ENCODE results near the gene PGA4. TPM values are rescaled to one million over a fixed set of nuclear protein-coding genes. Genes with fewer than 3 reads are reported as not detected.
A peak's percentile ranks its signal among the peaks of the same experiment; 100 is the strongest.

The PGA4 gene
- total and polyA plus RNA-seq, 2 experiments from 2014 or later: 0.81 TPM; not detected in 1

- no peak overlapping the region for H3K4me3 Mint-ChIP-seq
- no peaks in the 10 kb centered on the region for H4K20me1 ChIP-seq (replicated peaks; ENCODE audit: insufficient read depth)
- H3K27me3 ChIP-seq (ENCODE audit: insufficient read depth): no peaks in the 10 kb centered on the region
- H3K4me1 Mint-ChIP-seq: peaks cover 8% of the 10 kb centered on the region
- H3K9me3 Mint-ChIP-seq: peaks cover 6% of the 10 kb centered on the region
- no peak for DNase-seq (ENCODE audit: low spot score)
- H3K4me2 ChIP-seq: no peak overlapping the region
- H3K4me1 ChIP-seq (ENCODE audit: insufficient read depth): no peaks in the 10 kb centered on the region
- TF ChIP-seq CREB1 (CRISPR knock-in tag; IDR thresholded peaks at IDR 0.05; ENCODE audit: low read depth) (no peak), REST (IDR thresholded peaks at IDR 0.05; ENCODE audit: unreplicated experiment) (no peak), CTCF (conservative IDR thresholded peaks at IDR 0.05; ENCODE audit: low read depth in 2 of 2) (no peak), ZNF331 (CRISPR knock-in tag; IDR thresholded peaks at IDR 0.05; ENCODE audit: low read depth) (peak; percentile 91)
- H3K27ac Mint-ChIP-seq: no peak overlapping the region
- no peaks in the 10 kb centered on the region for H3K36me3 ChIP-seq (ENCODE audit: insufficient read depth)
- H3K27me3 Mint-ChIP-seq (ENCODE audit: insufficient read depth, low read depth, poor library complexity): peaks cover 10% of the 10 kb centered on the region
- no peak overlapping the region for H3K4me3 ChIP-seq
- no peaks in the 10 kb centered on the region for H3K9me2 ChIP-seq (ENCODE audit: insufficient read depth)
- H3K79me2 ChIP-seq (replicated peaks; ENCODE audit: insufficient read depth): no peaks in the 10 kb centered on the region
- H3K27ac ChIP-seq (ENCODE audit: low read depth): no peak overlapping the region
- no peak for ATAC-seq
- H2AFZ ChIP-seq: no peak overlapping the region
- no peaks in the 10 kb centered on the region for H3F3A ChIP-seq (replicated peaks; ENCODE audit: low read depth)
- no peaks in the 10 kb centered on the region for H3K36me3 Mint-ChIP-seq (ENCODE audit: low read depth)
These were observed 23.1 kb upstream of the PGA4 start for GRCh38 chr11:61198948-61199523.

GRCh38 chr11:61201476-61201875, 20.7 kb upstream of the PGA4 start:
- no peaks in the 10 kb centered on the region for H3K36me3 Mint-ChIP-seq (ENCODE audit: low read depth)
- ATAC-seq (no peak), DNase-seq (ENCODE audit: low spot score) (no peak)
- Histone ChIP-seq H2AFZ (no peak overlapping the region), H3K9me2 (ENCODE audit: insufficient read depth) (no peaks in the 10 kb centered on the region), H3K27ac (ENCODE audit: low read depth) (no peak overlapping the region), H4K20me1 (replicated peaks; ENCODE audit: insufficient read depth) (no peaks in the 10 kb centered on the region), H3K79me2 (replicated peaks; ENCODE audit: insufficient read depth) (no peaks in the 10 kb centered on the region), H3K4me3 (no peak overlapping the region), H3K27me3 (ENCODE audit: insufficient read depth) (no peaks in the 10 kb centered on the region), H3F3A (replicated peaks; ENCODE audit: low read depth) (no peaks in the 10 kb centered on the region), H3K4me1 (ENCODE audit: insufficient read depth) (no peaks in the 10 kb centered on the region), H3K36me3 (ENCODE audit: insufficient read depth) (no peaks in the 10 kb centered on the region), H3K4me2 (no peak overlapping the region)
- no peak overlapping the region for H3K4me3 Mint-ChIP-seq
- H3K4me1 Mint-ChIP-seq: peaks cover 8% of the 10 kb centered on the region
- H3K27ac Mint-ChIP-seq: no peak overlapping the region
- H3K9me3 Mint-ChIP-seq: peaks cover 6% of the 10 kb centered on the region
- H3K27me3 Mint-ChIP-seq (ENCODE audit: insufficient read depth, low read depth, poor library complexity): peaks cover 2% of the 10 kb centered on the region
- TF ChIP-seq CTCF (conservative IDR thresholded peaks at IDR 0.05; ENCODE audit: low read depth in 2 of 2) (no peak), JUNB (IDR thresholded peaks at IDR 0.05; ENCODE audit: unreplicated experiment) (no peak), NANOG (IDR thresholded peaks at IDR 0.05; ENCODE audit: borderline replicate concordance) (no peak), ETS1 (IDR thresholded peaks at IDR 0.05) (no peak), ZNF331 (CRISPR knock-in tag; IDR thresholded peaks at IDR 0.05; ENCODE audit: low read depth) (no peak), ZNF114 (CRISPR knock-in tag; IDR thresholded peaks at IDR 0.05) (no peak), EZH2 (IDR thresholded peaks at IDR 0.05; ENCODE audit: low read depth, unreplicated experiment) (no peak)

Measured in GM23338 (cell line).